Liver (tissue), 9 donors: ENCODE results near the gene SMOC2. TPM values are rescaled to one million over a fixed set of nuclear protein-coding genes. Genes with fewer than 3 reads are reported as not detected.

Source experiments
- DNase-seq: peaks from one replicate; pipeline ENCODE4 v3.0.0-alpha.2; 2017; ENCODE audit warnings: low spot score
- H3K27ac ChIP-seq, 2 donors: one replicate each; pipeline ENCODE4 v1.7.0; 2013; ENCODE audit warnings: inconsistent platforms in 2 of 2, low read length in 2 of 2, control low read depth in 1 of 2, low read depth in 1 of 2, mild to moderate bottlenecking in 1 of 2
- H3K27me3 ChIP-seq, 4 donors: one replicate each; pipeline versions ENCODE4 v1.6.1 to v1.7.0; 2013; ENCODE audit warnings: low read length in 3 of 4, inconsistent platforms in 1 of 4, mild to moderate bottlenecking in 1 of 4, moderate library complexity in 1 of 4; ENCODE audit not compliant: control insufficient read depth in 4 of 4, insufficient read depth in 4 of 4
- H3K36me3 ChIP-seq, 4 donors: one replicate each; pipeline versions ENCODE4 v1.6.1 to v1.7.0; 2013; ENCODE audit warnings: low read length in 3 of 4, mild to moderate bottlenecking in 3 of 4, low read depth in 1 of 4, moderate library complexity in 1 of 4; ENCODE audit not compliant: control insufficient read depth in 4 of 4, insufficient read depth in 3 of 4
- H3K4me1 ChIP-seq, 4 donors: one replicate each; pipeline versions ENCODE4 v1.6.1 to v1.7.0; 2013; ENCODE audit warnings: low read length in 3 of 4, mild to moderate bottlenecking in 3 of 4, moderate library complexity in 1 of 4; ENCODE audit not compliant: control insufficient read depth in 4 of 4, insufficient read depth in 4 of 4
- H3K4me3 ChIP-seq, 3 donors: one replicate each; pipeline versions ENCODE4 v1.6.1 to v1.7.0; 2013; ENCODE audit warnings: low read length in 3 of 3, control low read depth in 1 of 3, low read depth in 1 of 3, mild to moderate bottlenecking in 1 of 3
- H3K9ac ChIP-seq, 2 donors: one replicate each; pipeline ENCODE4 v1.7.0; 2013; ENCODE audit warnings: low read length in 2 of 2, mild to moderate bottlenecking in 2 of 2, moderate library complexity in 2 of 2, control low read depth in 1 of 2, low read depth in 1 of 2
- H3K9me3 ChIP-seq, 4 donors: one replicate each; pipeline versions ENCODE4 v1.6.1 to v1.7.0; 2013; ENCODE audit warnings: low read length in 3 of 4; ENCODE audit not compliant: control insufficient read depth in 4 of 4
- EGR1 ChIP-seq, 2 donors: IDR thresholded peaks; 2 replicates each; pipeline ENCODE4 v1.6.1; 2016 to 2018; ENCODE audit warnings: antibody characterized with exemption in 2 of 2, low read depth in 2 of 2
- FOXA1 ChIP-seq: IDR thresholded peaks from 2 replicates; pipeline ENCODE4 v1.6.1; 2016; ENCODE audit warnings: antibody characterized with exemption
- FOXA2 ChIP-seq: IDR thresholded peaks from 2 replicates; pipeline ENCODE4 v1.6.1; 2016; ENCODE audit warnings: antibody characterized with exemption
- GABPA ChIP-seq, 2 donors: IDR thresholded peaks in 1 of 2; conservative IDR thresholded peaks in 1 of 2; 2 replicates each; pipeline ENCODE4 v1.6.1; 2016; ENCODE audit warnings: antibody characterized with exemption in 2 of 2, mild to moderate bottlenecking in 1 of 2, moderate library complexity in 1 of 2
- HNF4A ChIP-seq, 2 donors: conservative IDR thresholded peaks; 2 replicates each; pipeline ENCODE4 v1.6.1; 2016; ENCODE audit warnings: antibody characterized with exemption in 2 of 2, mild to moderate bottlenecking in 2 of 2
- HNF4G ChIP-seq: IDR thresholded peaks from 2 replicates; pipeline ENCODE4 v1.6.1; 2016; ENCODE audit warnings: antibody characterized with exemption
- JUND ChIP-seq, 2 donors: IDR thresholded peaks; 2 replicates each; pipeline ENCODE4 v1.6.1; 2016; ENCODE audit warnings: antibody characterized with exemption in 2 of 2
- NR2F2 ChIP-seq: IDR thresholded peaks from 2 replicates; pipeline ENCODE4 v1.6.1; 2016; ENCODE audit warnings: antibody characterized with exemption
- RAD21 ChIP-seq, 2 donors: IDR thresholded peaks; 2 replicates each; pipeline ENCODE4 v1.6.1; 2016; ENCODE audit warnings: antibody characterized with exemption in 2 of 2, mild to moderate bottlenecking in 2 of 2
- RXRA ChIP-seq, 2 donors: IDR thresholded peaks; 2 replicates each; pipeline ENCODE4 v1.6.1; 2017 to 2018; ENCODE audit warnings: antibody characterized with exemption in 2 of 2, mild to moderate bottlenecking in 1 of 2
- SP1 ChIP-seq: IDR thresholded peaks from 2 replicates; pipeline ENCODE4 v1.6.1; 2018; ENCODE audit warnings: antibody characterized with exemption, mild to moderate bottlenecking
- TAF1 ChIP-seq: conservative IDR thresholded peaks from 2 replicates; pipeline ENCODE4 v1.6.1; 2016; ENCODE audit warnings: antibody characterized with exemption, mild to moderate bottlenecking
- YY1 ChIP-seq: IDR thresholded peaks from 2 replicates; pipeline ENCODE4 v1.6.1; 2016; ENCODE audit warnings: antibody characterized with exemption, mild to moderate bottlenecking
- polyA plus RNA-seq, 2 donors: library from polyadenylated mRNA; stranded (reverse) in 1 of 2; unstranded in 1 of 2; fragments of 200-250 nt in 1 of 2; fragments of >200 nt in 1 of 2; fragmentation: Nextera tagmentation in 1 of 2; extraction: Ambion mirVana in 1 of 2; gene quantifications; one replicate each; pipeline versions ENCODE4 v1.2.1 to v1.2.3, GENCODE V29; 2013 to 2015
- total RNA-seq, 2 donors: library from RNA; depleted of rRNA; stranded (reverse); fragments of >200 nt; gene quantifications; one replicate each; pipeline ENCODE4 v1.2.3, GENCODE V29; 2014
- TF ChIP-seq, protein P1 (sequence below): IDR thresholded peaks from 2 replicates; pipeline ENCODE4 v1.6.1; 2016; ENCODE audit warnings: antibody characterized with exemption
- TF ChIP-seq, protein P2 (sequence below): IDR thresholded peaks from 2 replicates; pipeline ENCODE4 v1.6.1; 2016; ENCODE audit warnings: antibody characterized with exemption, mild to moderate bottlenecking
- TF ChIP-seq, protein P3 (sequence below): fragments of 150-350 bp; IDR thresholded peaks from 2 replicates; pipeline ENCODE4 v1.5.1; 2017; ENCODE audit warnings: improper control_type of control experiment, low read depth, low read length; ENCODE audit not compliant: missing input control
- TF ChIP-seq, protein P4 (sequence below): IDR thresholded peaks from 2 replicates; pipeline ENCODE4 v1.6.1; 2016; ENCODE audit warnings: antibody characterized with exemption
- TF ChIP-seq, protein P5 (sequence below): IDR thresholded peaks from 2 replicates; pipeline ENCODE4 v1.6.1; 2016; ENCODE audit warnings: antibody characterized with exemption
- donor health status: healthy.
- donor health status: healthy.
- donor health status: healthy.
- donor health status: healthy.
- donor health status: healthy.

The SMOC2 gene
- total and polyA plus RNA-seq, 4 donors, result 0.23 to 1.9 (median 1.1) TPM

DNA sequence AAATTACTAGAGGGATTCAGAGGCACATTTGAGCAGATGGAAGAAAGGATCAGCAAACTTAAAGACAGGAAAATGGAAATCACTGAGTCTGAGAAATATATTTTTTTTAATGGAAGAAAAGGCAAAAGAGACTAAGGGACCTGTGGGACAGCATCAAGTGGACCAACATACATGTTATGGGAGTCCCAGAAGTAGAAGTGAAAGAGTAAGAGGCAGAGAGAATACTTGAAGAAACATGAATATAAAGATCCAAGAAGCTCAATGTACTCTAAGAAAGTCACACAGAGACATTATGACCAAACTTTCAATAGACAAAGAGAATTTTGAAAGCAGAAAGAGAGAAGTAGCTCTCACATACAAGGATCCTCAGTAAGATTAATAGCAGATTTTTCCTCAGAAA lies 39.5 kb downstream of the SMOC2 start:
- DNase-seq, result no peak
- H3K4me3 ChIP-seq, result no peak overlapping the region
- no peaks in the 10 kb centered on the region for H3K36me3 ChIP-seq
- H3K4me1 ChIP-seq, result peaks cover 0 to 2% (median 0%) of the 10 kb centered on the region in 4 donors
- TF ChIP-seq SP1, result no peak
- no peak for TF ChIP-seq HNF4G
- TF ChIP-seq TAF1, result no peak
- TF ChIP-seq, protein P1, sequence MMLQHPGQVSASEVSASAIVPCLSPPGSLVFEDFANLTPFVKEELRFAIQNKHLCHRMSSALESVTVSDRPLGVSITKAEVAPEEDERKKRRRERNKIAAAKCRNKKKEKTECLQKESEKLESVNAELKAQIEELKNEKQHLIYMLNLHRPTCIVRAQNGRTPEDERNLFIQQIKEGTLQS, result no peak
- TF ChIP-seq RXRA (IDR thresholded peaks at IDR 0.05), result no peak
- TF ChIP-seq NR2F2, result no peak
- TF ChIP-seq JUND (IDR thresholded peaks at IDR 0.05), result no peak
- no peak for TF ChIP-seq HNF4A (conservative IDR thresholded peaks at IDR 0.05)
- TF ChIP-seq, protein P2, sequence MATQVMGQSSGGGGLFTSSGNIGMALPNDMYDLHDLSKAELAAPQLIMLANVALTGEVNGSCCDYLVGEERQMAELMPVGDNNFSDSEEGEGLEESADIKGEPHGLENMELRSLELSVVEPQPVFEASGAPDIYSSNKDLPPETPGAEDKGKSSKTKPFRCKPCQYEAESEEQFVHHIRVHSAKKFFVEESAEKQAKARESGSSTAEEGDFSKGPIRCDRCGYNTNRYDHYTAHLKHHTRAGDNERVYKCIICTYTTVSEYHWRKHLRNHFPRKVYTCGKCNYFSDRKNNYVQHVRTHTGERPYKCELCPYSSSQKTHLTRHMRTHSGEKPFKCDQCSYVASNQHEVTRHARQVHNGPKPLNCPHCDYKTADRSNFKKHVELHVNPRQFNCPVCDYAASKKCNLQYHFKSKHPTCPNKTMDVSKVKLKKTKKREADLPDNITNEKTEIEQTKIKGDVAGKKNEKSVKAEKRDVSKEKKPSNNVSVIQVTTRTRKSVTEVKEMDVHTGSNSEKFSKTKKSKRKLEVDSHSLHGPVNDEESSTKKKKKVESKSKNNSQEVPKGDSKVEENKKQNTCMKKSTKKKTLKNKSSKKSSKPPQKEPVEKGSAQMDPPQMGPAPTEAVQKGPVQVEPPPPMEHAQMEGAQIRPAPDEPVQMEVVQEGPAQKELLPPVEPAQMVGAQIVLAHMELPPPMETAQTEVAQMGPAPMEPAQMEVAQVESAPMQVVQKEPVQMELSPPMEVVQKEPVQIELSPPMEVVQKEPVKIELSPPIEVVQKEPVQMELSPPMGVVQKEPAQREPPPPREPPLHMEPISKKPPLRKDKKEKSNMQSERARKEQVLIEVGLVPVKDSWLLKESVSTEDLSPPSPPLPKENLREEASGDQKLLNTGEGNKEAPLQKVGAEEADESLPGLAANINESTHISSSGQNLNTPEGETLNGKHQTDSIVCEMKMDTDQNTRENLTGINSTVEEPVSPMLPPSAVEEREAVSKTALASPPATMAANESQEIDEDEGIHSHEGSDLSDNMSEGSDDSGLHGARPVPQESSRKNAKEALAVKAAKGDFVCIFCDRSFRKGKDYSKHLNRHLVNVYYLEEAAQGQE, result no peak
- TF ChIP-seq EGR1 (IDR thresholded peaks at IDR 0.05; ENCODE audit: low read depth in 2 of 2), result no peak
- no peak for TF ChIP-seq FOXA2
- TF ChIP-seq YY1, result no peak
- no peak for TF ChIP-seq GABPA (IDR thresholded peaks at IDR 0.05 in 1 of 2, conservative IDR thresholded peaks at IDR 0.05 in 1 of 2)
- TF ChIP-seq, protein P3, sequence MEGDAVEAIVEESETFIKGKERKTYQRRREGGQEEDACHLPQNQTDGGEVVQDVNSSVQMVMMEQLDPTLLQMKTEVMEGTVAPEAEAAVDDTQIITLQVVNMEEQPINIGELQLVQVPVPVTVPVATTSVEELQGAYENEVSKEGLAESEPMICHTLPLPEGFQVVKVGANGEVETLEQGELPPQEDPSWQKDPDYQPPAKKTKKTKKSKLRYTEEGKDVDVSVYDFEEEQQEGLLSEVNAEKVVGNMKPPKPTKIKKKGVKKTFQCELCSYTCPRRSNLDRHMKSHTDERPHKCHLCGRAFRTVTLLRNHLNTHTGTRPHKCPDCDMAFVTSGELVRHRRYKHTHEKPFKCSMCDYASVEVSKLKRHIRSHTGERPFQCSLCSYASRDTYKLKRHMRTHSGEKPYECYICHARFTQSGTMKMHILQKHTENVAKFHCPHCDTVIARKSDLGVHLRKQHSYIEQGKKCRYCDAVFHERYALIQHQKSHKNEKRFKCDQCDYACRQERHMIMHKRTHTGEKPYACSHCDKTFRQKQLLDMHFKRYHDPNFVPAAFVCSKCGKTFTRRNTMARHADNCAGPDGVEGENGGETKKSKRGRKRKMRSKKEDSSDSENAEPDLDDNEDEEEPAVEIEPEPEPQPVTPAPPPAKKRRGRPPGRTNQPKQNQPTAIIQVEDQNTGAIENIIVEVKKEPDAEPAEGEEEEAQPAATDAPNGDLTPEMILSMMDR, result no peak
- TF ChIP-seq, protein P4, sequence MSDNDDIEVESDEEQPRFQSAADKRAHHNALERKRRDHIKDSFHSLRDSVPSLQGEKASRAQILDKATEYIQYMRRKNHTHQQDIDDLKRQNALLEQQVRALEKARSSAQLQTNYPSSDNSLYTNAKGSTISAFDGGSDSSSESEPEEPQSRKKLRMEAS, result no peak
- no peak for TF ChIP-seq RAD21 (IDR thresholded peaks at IDR 0.05)
- no peak for TF ChIP-seq FOXA1
- TF ChIP-seq, protein P5, sequence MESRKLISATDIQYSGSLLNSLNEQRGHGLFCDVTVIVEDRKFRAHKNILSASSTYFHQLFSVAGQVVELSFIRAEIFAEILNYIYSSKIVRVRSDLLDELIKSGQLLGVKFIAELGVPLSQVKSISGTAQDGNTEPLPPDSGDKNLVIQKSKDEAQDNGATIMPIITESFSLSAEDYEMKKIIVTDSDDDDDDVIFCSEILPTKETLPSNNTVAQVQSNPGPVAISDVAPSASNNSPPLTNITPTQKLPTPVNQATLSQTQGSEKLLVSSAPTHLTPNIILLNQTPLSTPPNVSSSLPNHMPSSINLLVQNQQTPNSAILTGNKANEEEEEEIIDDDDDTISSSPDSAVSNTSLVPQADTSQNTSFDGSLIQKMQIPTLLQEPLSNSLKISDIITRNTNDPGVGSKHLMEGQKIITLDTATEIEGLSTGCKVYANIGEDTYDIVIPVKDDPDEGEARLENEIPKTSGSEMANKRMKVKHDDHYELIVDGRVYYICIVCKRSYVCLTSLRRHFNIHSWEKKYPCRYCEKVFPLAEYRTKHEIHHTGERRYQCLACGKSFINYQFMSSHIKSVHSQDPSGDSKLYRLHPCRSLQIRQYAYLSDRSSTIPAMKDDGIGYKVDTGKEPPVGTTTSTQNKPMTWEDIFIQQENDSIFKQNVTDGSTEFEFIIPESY, result no peak
- H3K27ac ChIP-seq, result no peak overlapping the region
- peaks cover 0 to 3% (median 0%) of the 10 kb centered on the region in 4 donors for H3K27me3 ChIP-seq
- no peak overlapping the region for H3K9ac ChIP-seq
- H3K9me3 ChIP-seq, result peaks cover 0 to 6% (median 0%) of the 10 kb centered on the region in 4 donors
